ENCODE measurements around the gene ZNF836.

- TF ChIP-seq EZH2 (IDR thresholded peaks at IDR 0.05; ENCODE audit: borderline replicate concordance), result no peak
- no peak for TF ChIP-seq CTCF (IDR thresholded peaks at IDR 0.05; ENCODE audit: poor library complexity)
- TF ChIP-seq EZH2phosphoT487 (IDR thresholded peaks at IDR 0.05; ENCODE audit: low read depth, severe bottlenecking, unreplicated experiment), result no peak
Measured at GRCh38 chr19:52190487-52191293, 19.3 kb upstream of the ZNF836 start.

Data from hepatocyte (in vitro differentiated cells).